ENCODE results near the gene PFKL.
"Not testable (repeated sequence)": the region's sequence is repeated elsewhere in the genome, so short reads cannot be mapped to it uniquely, and the experiment has no call there.

The PFKL gene

DNA sequence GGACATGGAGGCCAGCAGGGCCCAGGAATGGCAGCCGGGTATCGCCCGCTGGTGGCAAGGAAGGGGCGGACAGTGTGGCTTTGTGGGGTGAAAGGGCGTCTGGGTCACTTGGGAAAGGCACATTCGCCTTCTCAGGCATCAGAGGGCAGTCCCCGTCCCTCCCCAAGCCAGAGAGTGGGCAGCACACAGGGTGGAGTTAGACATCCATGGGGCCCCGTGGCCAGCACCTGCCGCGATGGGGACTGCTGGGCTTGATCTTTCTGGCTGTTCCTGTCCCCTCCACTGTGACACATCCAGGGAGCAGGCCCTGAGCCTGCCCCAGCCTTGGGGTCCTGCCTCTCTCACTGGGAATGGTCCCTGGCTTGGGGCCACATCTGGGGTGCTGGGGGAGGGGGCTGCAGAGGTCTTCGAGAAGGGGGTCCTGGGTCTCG, 49.6 kb downstream of the PFKL start:
- DNase-seq: no peak

DNA sequence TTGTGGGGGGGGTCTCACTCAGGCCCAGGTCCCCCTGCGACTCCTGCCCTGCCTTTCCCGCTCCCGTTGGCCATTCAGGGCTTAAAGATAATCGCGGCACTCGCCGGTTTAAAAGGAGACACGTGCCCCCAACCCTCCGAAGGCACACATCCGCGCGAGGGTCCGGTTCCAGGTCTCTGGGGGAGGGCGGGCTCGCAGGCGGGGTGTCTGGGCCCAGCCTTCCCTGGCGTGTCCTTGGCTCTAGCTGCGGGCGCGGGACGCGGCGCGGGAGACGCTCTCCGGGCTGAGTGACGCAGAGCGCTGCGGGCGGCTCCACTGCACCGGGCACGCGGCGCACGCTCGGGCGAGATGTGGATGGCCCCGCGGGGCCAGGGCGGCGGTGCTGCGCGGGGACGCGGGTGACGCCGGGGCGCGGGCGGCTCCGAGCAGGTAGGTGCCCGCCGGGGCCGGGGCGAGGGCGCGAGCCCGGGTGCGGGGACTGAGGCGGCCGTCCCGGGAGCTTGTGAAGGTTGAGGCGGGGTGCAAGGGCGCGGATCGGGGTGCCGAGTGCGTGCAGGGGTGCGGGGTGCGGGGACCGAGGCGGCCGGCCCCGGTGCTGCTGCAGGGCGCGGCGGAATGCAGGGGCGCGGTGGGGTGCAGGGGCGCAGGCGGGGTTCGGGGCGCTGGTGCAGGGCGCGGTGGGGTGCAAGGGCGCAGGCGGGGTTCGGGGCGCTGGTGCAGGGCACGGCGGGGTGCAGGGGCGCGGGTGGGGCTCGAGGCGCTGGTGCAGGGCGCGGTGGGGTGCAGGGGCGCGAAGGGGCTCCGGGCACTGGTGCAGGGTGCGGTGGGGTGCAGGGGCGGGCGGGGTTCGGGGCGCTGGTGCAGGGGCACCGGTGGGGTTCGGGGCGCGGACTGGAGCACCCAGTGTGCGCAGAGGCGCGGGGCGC, 50.3 kb downstream of the PFKL start:
- no peak for DNase-seq

DNA sequence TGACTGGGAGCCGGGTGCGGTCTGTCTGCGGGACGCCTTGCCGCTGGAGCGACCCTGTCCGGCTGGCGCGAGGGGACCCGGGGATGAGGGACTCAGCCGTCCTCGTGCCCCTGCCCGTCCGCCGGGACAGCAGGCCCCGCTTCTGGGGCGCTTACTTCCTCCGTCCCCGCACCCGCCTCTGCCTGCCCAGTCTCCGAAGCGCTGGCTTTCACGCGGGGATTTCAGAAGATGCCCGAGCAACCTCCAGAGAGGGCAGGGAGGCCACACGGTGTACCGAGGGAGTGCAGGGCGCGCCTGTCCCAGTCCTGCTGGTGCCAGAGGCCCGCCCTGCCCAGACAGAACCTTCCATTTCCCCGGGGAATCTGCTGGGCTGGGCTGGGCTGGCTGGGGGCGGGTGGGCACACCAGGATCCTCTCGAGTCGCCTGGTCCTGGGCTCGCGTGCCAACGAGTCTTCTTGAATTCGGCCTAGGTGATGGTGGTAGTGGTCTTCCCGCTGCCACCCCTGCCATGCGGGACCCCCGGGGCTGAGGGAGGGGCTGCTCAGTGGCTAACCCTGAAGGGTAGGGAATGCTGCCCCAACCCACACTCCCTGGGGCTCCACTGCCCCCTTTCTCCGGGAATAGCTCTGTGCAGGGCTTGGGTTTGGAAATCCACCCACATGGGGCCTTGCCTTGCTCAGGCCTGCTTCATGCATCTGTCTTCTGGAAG, 51.1 kb downstream of the PFKL start:
- DNase-seq: no peak

DNA sequence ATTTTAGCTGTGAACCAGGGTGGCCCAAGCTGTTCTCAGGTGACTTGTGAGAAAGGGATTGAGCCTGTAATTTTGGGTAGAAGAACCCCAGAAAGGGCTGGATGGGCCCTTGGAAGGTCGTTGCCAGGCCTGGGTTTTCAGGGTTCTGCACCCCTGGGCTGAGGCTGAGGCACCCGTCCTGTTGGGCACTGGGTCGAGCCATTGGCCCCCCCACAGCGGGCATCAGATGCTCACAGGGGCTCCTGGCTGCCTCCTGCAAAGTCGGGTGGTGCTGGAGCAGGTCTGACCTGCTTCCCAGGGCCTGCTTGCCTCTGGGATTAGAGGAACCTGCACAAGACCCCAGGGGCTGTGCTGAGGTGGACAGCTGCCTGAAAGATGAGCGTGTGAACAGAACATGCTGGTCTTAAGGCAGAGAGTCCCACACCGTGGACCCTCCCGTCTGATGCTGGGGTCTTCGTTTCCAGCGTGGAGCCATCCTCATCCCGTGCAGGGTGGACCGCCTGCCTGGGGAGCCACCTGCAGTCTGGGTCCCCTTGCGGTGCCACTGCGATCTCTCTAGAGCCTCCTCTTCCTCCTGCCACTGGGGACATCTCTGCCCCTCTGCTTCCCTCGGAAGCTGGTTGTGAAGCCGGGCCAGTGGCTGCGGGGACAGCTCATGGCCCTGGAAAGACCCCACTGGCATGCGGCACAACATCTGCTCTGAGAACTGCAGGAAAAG, 51.8 kb downstream of the PFKL start:
- DNase-seq: no peak

DNA sequence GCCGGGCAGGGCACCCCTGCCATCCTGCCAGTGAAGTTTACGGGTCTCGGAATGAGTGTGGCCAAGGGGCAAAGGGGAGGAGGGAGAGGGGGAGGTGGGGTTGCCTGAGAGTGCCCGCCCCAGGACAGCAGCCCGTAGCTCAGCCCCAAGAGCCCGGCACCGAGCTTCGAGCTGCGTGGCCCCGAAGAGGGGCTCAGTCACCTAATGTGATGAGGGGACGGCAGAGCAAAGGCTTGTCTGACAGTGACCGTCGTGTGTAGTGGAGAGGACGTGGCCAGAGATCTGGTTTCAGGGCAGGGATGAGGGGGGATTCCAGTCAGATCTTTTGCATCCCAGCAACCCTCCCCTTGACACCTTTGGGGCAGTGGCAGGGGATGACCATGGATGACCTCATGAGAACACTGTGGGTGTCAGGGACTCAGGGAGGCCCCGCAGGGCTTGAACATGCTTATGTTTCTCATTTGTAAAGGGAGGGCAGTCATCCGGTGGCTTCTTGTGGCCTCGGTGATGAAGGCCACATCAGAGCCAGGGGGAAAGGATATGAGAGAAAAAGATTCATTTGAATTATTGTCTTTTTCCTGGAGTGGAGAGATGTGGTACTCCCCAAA, 52.5 kb downstream of the PFKL start:
- no peak for DNase-seq

DNA sequence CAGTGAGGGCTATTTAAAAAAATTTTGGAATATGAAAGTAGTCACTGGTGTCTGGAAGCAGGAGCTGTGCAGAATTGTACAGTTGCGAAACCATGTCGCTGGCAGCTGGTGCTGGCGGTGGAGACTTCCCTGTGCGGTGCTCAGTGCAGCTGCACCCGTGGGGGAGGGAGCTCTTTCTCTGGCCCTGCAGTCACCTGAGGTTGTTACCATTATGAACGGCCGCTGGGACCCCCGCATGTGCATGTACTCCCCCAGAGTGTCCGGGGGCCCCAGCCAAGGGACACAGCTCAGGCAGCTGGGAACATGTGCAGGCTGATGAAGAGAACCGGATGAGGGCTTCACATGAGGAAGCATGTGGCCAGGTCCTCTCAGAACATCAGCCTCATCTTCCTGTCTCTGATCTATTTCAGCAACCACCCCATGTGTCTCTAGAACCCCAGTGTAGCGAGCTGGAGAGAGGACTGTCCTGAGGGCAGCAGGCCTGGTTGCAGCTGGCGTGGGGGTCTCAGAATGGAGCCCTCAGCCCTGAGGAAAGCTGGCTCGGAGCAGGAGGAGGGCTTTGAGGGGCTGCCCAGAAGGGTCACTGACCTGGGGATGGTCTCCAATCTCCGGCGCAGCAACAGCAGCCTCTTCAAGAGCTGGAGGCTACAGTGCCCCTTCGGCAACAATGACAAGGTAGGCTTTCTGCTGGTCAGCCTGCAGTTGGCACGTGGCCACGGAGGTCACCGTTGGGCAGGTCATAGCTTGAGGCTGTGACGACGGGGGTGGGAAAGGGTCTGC, 53.5 kb downstream of the PFKL start, which contains the start of gene TRPM2:
Gene TRPM2, plus strand, starts transcription at position 431 of the 780 bp plus-strand sequence. Its CDS starts 80 bp downstream, at position 511.
- DNase-seq: no peak

DNA sequence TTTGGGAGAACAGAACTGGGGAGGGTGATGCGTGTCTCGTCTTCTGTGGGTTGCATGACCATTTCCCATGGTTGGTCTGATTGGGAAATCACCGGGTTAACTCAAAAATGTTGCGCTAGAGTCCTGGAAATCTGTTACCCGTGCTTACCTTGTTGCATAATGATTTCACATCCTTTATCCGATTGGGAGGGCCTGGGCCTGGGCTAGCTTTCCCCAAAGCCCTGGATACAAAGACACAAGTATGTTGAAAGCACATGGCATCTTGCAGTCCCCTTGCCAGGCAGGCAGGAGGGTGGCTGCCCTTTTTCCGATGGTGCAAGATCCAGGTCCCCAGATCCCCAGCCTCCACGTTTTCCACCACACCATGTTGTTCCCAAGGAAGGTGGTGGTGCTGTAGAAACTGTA, 54.1 kb downstream of the PFKL start:
- DNase-seq: no peak

DNA sequence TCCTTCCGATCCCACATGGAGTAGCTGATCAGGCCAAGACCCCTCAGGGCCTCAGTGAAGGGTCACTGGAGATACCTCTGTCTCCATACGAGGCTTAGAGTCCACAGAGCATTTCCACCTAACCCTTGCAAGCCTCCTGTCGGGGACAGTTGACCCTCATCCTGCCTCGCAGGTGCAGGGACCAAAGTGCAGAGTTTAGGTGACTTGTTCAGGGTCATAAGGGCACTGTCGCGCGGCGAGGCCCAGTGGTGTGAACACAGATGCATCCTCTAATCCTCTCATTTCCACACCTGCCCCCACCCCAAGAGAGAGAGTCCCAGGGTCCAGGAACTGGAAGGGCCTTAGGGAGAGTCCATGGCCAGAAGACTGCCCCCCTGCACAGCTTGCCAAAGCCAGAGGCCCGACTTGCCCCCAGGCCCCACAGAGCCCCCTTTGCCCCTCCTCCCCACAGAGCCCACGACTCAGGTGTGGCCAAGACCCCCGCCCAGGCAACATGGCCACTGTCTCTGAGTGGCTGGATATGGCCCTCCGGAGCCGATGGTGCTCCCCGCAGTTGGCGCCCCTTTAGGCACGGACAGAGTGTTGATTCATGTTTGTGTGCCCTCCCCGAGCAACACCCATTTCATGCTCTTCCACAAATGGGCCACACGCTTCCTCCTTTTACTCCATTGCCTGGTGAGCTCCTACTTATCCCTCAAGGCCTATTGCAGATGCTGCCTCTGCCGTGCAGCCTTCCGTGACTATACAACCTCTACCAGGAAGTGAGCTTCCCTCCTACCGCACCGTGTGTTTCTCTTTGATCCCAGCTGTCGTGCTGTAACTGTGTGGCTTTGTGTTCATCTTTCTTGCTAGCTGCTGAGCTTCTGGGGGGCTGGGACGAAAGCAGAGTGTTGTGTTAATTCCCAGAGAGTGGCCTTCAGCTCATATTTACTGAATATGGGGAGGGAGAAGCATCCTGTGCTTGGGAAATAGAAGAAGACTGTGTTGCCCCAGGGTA, 55.2 kb downstream of the PFKL start:
- no peak for DNase-seq

DNA sequence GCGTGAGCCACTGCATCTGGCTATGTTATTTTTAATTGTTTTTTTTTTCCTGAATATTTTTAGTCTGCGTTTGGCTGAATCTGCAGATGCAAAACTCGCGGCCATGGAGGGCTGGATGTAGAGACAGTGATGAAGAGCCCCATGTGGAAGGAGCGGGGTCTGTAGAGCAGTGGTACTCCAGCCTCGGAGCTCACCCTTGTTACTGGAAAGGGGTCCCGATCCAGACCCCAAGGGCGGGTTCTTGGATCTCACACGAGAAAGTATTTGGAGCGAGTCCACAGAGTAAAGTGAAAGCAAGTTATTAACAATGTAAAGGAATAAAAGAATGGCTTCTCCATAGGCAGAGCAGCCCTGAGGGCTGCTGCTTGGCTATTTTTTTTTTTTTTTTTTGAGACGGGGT, 56.3 kb downstream of the PFKL start:
- DNase-seq: no peak

DNA sequence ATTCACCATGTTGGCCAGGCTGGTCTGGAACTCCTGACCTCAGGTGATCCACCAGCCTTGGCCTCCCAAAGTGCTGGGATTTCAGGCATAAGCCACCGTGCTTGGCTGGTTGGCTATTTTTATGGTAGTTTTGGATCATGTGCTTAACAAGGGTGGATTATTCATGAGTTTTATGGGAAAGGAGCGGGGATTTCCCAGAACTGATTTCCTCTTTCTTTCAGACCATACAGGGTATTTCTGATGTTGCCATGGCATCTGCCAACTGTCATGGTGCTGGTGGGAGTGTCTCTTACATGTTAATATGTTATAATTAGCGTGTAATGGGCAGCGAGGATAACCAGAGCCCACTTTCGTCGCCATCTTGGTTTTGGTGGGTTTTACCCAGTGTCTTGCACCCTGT, 56.8 kb downstream of the PFKL start:
- no peak for DNase-seq

DNA sequence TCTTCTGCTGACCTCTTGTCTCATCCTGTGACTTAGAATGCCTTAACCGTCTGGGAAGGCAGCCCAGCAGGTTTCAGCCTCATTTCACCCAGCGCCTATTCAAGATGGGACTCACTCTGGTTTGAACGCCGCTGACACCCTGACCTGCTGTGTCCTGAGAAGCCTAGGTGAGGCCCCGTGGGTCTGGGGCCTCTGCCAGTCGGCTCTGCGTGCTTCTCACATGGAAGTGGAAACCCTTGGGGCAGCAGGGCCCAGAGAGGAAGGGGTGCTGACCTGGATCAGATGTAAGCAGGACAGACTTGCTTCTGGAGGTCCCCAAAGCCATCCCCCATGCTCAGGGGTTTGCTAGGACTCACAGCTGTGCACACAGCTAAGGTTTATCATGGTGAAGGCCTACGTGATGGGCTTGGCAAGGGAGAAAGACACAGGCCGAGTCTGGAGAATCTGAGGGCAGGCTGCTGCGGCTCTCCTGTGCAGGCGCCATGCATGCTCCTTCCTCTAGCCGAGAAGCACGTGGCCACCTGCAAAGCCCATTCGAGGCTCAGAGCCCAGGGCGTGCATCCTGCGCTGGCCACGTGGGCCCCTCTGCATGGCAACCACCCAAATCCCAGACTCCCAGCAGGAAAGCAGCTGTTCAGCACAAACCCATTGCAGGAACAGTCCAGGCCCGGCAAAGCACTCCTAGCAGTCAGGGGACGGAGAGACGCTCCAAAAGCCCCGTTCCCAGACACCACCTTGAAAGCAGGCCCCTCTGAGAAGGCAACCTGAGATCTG, 57.4 kb downstream of the PFKL start:
- DNase-seq: no peak

DNA sequence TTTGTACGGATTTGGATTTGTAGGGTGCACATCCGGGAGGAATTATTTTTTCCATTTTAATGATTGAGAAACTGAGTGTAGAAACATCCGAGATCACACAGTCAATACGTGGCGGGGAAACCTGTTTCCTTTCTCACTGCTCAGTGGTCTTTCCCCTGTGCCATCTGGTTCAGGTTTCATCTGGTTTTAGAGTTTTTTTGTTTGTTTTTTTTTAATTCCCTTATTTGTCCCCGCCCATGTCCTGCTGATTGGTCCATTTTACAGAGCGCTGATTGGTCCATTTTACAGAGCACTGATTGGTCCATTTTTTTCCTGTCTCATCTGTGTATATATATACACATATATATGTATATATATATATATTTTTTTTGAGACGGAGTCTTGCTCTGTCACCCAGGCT, 59.5 kb downstream of the PFKL start:
- no peak for DNase-seq

DNA sequence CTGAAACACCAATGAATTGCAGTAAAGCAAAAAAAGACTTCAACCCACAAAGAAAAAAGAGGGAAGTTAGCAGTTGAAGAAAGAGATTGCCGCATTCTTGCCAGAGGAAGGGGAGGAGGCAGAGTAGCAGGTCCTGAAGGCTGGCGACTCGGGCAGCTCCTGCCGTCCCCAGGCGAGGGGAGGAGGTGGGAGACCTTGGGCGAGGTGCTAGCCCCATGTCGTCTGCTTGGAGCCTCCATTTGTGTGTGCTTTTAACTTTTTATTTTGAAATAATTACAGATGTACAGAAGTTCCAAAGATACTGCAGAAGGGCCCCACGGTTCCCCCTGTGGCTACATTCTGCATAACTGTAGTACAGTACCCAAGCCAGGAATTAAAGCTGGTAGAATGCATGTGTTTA, 60.3 kb downstream of the PFKL start:
- DNase-seq: no peak

DNA sequence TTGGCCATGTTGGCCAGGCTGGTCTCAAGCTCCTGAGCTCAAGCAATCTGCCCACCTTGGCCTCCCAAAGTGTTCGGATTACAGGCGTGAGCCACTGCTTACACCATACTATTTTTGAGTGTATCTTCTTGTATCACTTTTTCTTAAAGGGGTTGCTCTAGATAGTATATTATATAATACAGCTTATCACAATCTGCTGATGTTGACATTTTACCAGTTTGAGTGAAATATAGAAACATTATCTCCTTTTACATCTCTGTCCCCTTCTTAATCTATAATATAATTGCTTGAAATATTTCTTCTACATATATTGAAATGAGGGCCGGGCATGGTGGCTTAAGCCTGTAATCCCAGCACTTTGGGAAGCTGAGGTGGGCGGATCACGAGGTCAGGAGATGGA, 62.0 kb downstream of the PFKL start:
- not testable (repeated sequence) for DNase-seq

DNA sequence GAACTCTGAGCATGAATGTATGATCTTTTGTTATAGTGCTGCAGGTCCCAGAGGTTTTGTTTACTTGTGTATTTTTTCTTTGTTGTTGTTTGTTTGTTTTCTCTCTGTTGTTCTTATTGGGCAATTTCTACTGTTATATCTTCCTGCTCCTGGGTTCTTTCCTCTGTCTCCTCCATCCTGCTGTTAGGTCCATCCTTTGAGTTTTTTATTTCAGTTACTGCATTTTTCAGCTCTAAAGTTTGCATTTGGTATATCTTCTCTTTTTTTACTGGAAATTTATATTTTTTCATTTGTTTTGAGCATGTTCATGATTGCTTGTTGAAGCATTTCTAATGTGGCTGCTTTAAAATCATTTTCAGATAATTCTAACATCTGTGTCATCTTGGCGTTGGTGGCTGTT, 63.4 kb downstream of the PFKL start:
- DNase-seq: no peak

DNA sequence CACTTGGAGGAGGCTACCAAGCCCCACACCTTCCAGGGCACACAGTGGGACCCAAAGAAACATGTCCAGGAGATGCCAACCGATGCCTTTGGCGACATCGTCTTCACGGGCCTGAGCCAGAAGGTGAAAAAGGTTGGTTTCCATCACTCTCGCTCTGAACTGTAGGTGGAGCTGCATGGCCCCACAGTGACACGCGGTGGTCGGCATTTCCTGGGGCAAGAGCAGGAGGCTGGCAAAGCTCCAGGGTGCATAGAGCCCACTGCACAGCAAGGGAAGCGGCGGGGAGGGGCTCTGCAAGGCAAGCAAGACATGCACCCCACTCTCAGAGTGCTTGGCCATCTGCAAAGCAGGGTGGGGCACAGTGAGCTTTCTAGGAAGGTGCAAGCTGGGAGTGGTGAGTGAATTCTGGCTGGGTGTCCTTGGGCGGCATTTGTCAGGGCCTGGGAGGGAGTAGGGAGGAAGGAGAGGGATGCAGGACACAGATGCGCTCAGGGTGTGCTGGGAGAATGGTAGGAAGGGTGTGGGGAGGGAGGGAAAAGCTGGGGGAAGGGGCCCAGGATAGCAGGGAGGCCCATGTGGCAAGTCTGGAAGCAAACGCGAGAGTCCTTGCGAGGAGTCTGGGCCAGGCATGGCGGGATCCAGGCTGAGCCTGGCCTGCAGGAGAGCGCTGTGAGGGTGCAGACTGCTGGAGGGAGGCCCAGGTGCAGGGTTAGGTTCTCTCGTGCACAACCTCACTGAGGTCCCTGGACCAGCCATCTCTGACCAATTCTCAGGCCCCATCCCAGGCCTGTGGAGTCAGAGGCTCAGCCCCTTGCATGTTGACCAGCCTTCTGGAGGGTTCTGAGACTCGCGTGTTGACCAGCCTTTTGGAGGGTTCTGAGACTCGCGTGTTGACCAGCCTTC, 64.5 kb downstream of the PFKL start:
- DNase-seq: no peak

DNA sequence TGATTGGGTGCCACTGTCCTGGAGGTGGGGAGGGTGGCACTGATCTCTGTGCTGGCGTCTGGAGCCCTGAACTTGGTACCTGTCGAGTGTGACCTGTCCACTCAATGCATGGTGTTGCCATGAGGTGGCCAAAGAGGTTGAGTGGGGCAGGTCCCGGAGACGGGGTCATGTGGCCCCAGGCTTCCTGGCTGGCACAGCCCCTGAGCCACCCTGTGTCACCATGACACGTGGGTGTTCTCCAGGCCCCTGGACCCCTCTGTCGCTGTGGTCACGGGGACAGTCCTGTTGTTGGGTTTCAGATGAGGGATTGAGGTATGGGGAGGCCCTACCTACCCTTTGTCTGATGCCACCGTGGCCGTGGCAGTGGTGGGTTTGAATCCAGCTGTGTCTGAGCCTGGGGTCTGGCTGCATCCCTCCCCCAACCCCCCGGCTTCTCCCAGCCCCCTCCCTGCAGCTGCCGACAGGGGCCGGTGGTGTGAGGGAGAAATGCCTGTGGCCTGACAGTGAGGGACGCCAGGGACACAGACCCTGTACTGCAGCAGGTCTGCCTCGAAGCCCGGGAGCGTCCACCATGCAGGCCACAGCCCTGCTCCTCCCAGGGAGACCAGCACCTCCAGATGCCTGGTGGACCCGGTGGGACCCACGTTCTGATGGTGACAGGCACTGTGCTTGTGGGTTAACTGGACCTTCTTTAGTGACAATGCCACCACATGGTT, 65.6 kb downstream of the PFKL start:
- DNase-seq: no peak

DNA sequence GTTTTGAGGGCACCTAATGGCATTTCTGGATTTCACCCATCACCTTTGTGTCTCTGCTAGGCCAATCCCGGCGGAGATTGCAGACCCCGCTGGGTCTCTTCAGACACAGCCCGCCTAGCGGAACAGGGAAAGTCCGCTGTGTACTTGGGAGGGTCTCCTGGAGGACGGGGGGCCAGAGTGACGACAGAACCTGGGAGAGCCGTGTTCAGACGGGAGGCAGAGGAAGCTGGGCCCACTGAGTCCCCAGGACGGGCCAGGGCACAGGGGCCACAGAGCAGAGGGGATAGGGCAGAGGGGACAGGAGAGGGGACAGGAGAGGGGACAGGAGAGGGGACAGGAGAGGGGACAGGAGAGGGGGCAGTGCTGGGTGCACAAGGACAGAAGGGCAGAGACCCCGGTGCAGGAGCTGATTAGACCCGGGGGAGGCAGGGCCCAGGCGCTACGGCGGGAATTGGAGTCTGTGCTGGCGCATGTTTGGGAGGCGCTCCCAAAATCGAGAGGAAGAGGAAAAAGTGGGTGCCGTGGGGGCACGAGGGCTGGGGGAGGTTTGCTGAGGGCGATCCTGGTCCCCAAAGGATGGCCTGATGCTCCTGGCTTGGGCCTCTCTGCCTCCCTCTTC, 66.2 kb downstream of the PFKL start:
- no peak for DNase-seq

All from stimulated activated CD4-positive, alpha-beta T cell treated with anti-CD3 and anti-CD28 coated beads, Interleukin-2, amount 100 ng/mL, for 24 hours (primary cell).